Lower lobe of right lung (tissue), 2 donors: ENCODE measurements around the gene STAM. TPM values are rescaled to one million over a fixed set of nuclear protein-coding genes. Genes with fewer than 3 reads are reported as not detected.

Source experiments
- ATAC-seq, 2 donors: fragments of 200-7000 bp; cut with Tn5 transposase; one replicate each; pipeline ENCODE4 v1.9.1; 2020 to 2022; ENCODE audit warnings: mild to moderate bottlenecking in 2 of 2, moderate library complexity in 2 of 2
- DNase-seq: peaks from one replicate; pipeline ENCODE4 v3.0.0-alpha.2; 2020
- H3K27ac ChIP-seq: fragments of 200-600 bp; one replicate; pipeline ENCODE4 v1.8.0; 2022
- H3K27me3 ChIP-seq: fragments of 200-600 bp; one replicate; pipeline ENCODE4 v1.8.0; 2022; ENCODE audit warnings: low read depth
- H3K36me3 ChIP-seq: fragments of 200-600 bp; one replicate; pipeline ENCODE4 v1.8.0; 2022; ENCODE audit warnings: mild to moderate bottlenecking
- H3K4me1 ChIP-seq: fragments of 200-600 bp; one replicate; pipeline ENCODE4 v1.8.0; 2022
- H3K4me3 ChIP-seq: fragments of 200-600 bp; one replicate; pipeline ENCODE4 v1.8.0; 2022; ENCODE audit warnings: mild to moderate bottlenecking
- H3K9me3 ChIP-seq: fragments of 200-600 bp; one replicate; pipeline ENCODE4 v1.8.0; 2022
- CTCF ChIP-seq: fragments of 200-600 bp; IDR thresholded peaks from one replicate; pipeline ENCODE4 v1.8.0; 2022; ENCODE audit warnings: antibody characterized with exemption, mild to moderate bottlenecking
- intact Hi-C: fragments of 100-400 bp; cut with DNase I; formaldehyde crosslinking; loops from one replicate; pipeline ENCODE4 v1.11.0; 2022
- total RNA-seq: library from RNA; stranded (reverse); fragmentation: NEBNext Ultra II Directional; extraction: Animal tissue kit (Norgen Biotek cat#: 25700); gene quantifications from one replicate; pipeline ENCODE4 v1.2.1, GENCODE V29; 2021
- donor health status: DM: no; HTN: yes; CAD: no; lungs with severe emphysema.

STAM gene
- total RNA-seq, 1 donor from 2014 or later: 30.3 TPM

GRCh38 chr10:17607060-17607459 is 36.9 kb upstream of the STAM start:
- H3K4me3 ChIP-seq: no peak overlapping the region
- intact Hi-C loops: loop anchor here (10.0 kb wide), 1 partner anchor 138 kb away; no protein-coding TSS in a partner anchor
- no peaks in the 10 kb centered on the region for H3K9me3 ChIP-seq

GRCh38 chr10:17607603-17608332 is 36.2 kb upstream of the STAM start:
- Histone ChIP-seq H3K27ac (no peak overlapping the region), H3K36me3 (no peaks in the 10 kb centered on the region), H3K4me3 (no peak overlapping the region), H3K4me1 (peaks cover 4% of the 10 kb centered on the region), H3K27me3 (no peaks in the 10 kb centered on the region), H3K9me3 (no peaks in the 10 kb centered on the region)
- DNase-seq: no peak
- TF ChIP-seq CTCF: peak; percentile 74
- peak; percentile 89 to 91 for ATAC-seq
- intact Hi-C loops: loop anchor here (10.0 kb wide), 1 partner anchor 137 kb away; no protein-coding TSS in a partner anchor

More at GRCh38 chr10:17607060-17607459, 36.9 kb upstream of the STAM start:
- Histone ChIP-seq H3K27ac (no peak overlapping the region), H3K36me3 (no peaks in the 10 kb centered on the region), H3K4me1 (peaks cover 4% of the 10 kb centered on the region), H3K27me3 (no peaks in the 10 kb centered on the region)
- TF ChIP-seq CTCF: no peak
- no peak for ATAC-seq
- no peak for DNase-seq

GRCh38 chr10:17609523-17610079 is 34.4 kb upstream of the STAM start:
- Histone ChIP-seq H3K27ac (no peak overlapping the region), H3K4me1 (peaks cover 4% of the 10 kb centered on the region), H3K27me3 (no peaks in the 10 kb centered on the region), H3K9me3 (no peaks in the 10 kb centered on the region), H3K36me3 (no peaks in the 10 kb centered on the region), H3K4me3 (no peak overlapping the region)
- DNase-seq (no peak), ATAC-seq (no peak)
- intact Hi-C loops: loop anchor here (10.0 kb wide), 1 partner anchor 135 kb away; no protein-coding TSS in a partner anchor
- no peak for TF ChIP-seq CTCF

GRCh38 chr10:17616403-17617030 is 27.4 kb upstream of the STAM start:
- H3K36me3 ChIP-seq: no peaks in the 10 kb centered on the region
- TF ChIP-seq CTCF: no peak
- ATAC-seq (peak; percentile 93 to 95), DNase-seq (peak; percentile 93)
- intact Hi-C loops: no loop called here
- peaks cover 12% of the 10 kb centered on the region for H3K4me1 ChIP-seq
- peak overlapping the region; percentile 91 for H3K4me3 ChIP-seq
- no peaks in the 10 kb centered on the region for H3K27me3 ChIP-seq
- H3K9me3 ChIP-seq: no peaks in the 10 kb centered on the region
- H3K27ac ChIP-seq: peak overlapping the region; percentile 90

GRCh38 chr10:17617031-17617911 is 26.7 kb upstream of the STAM start, which contains the start of gene HACD1:
HACD1 (minus strand) TSS chr10:17617374; CDS start chr10:17617339, 35 bp downstream.
- peak within 1 kb of the TSS; percentile 91 for H3K4me3 ChIP-seq
- H3K36me3 ChIP-seq: no peaks in the 10 kb centered on the region
- ATAC-seq: peak; percentile 94
- DNase-seq: peak; percentile 85
- intact Hi-C loops: no loop called here
- H3K27ac ChIP-seq: peak within 1 kb of the TSS; percentile 90
- peak; percentile 28 for TF ChIP-seq CTCF
- H3K4me1 ChIP-seq: peaks cover 12% of the 10 kb centered on the region
- no peaks in the 10 kb centered on the region for H3K9me3 ChIP-seq
- H3K27me3 ChIP-seq: no peaks in the 10 kb centered on the region
